ENCODE measurements around the gene ADORA3. TPM values are rescaled to one million over a fixed set of nuclear protein-coding genes. Genes with fewer than 3 reads are reported as not detected.

The ADORA3 gene
- total and polyA plus RNA-seq, 2 of the 8 experiments (the other 6 are each of a cell fraction or from before 2014, with no cell fraction given), result 0.03 TPM; not detected in 1

DNA sequence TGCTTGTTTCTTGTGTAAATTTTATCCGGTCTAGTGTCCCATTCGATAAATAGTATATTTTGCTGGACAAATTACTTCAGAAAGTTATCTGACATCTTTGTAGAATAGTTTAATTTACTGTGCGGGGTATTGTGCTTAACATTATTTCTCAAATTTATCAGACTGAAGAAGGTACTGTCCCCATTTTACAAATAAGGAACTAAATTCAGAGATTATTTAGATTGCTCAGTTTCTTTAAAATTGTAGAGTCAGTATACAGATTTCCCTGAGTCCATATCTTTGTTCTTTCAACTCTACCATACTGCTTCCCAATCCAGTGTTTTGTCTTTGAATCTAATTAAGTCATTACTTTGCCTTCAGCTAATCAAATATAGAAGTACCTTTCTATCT lies 47.8 kb downstream of the ADORA3 start:
- WGBS, 2 experiments (ENCODE audit: extremely low coverage in 1 of 2, insufficient coverage in 1 of 2, insufficient read length in 1 of 2, insufficient replicate concordance in 2 of 2, low coverage in 1 of 2, low lambda C conversion rate in 2 of 2, missing lambda C conversion rate in 1 of 2), result 92% methylated on average over 3 of the region's 3 CpGs; no CpG with 5 or more reads in 1 of the 2 experiments

More for the DNA sequence above, 47.8 kb downstream of the ADORA3 start:
- H3K9ac ChIP-seq (replicated peaks in 1 of 4; ENCODE audit: extremely low read depth in 1 of 4, low read depth in 3 of 4, low read length in 3 of 4), result no peak overlapping the region
- H4K5ac ChIP-seq (ENCODE audit: insufficient read length, low read depth, low read length), result no peak overlapping the region
- H2BK120ac ChIP-seq (replicated peaks; ENCODE audit: low read depth, low read length), result no peak overlapping the region
- H3K9me3 ChIP-seq (ENCODE audit: insufficient read depth in 2 of 2, low read depth in 1 of 2, low read length in 1 of 2), result no peaks in the 10 kb centered on the region
- FAIRE-seq (no peak), DNase-seq (ENCODE audit: low read depth in 1 of 2, low spot score in 2 of 2) (no peak)
- H3K56ac ChIP-seq (replicated peaks; ENCODE audit: insufficient read length, low read depth, low read length), result no peak overlapping the region
- no peak overlapping the region for H2BK5ac ChIP-seq (ENCODE audit: low read depth, low read length)
- no peaks in the 10 kb centered on the region for H3K27me3 ChIP-seq (replicated peaks in 1 of 4; ENCODE audit: control insufficient read depth in 3 of 4, extremely low read depth in 1 of 4, insufficient read depth in 3 of 4, low read length in 3 of 4)
- no peak overlapping the region for H3K23ac ChIP-seq (ENCODE audit: insufficient read length)
- peaks cover 0 to 6% of the 10 kb centered on the region in 2 experiments for H4K20me1 ChIP-seq (replicated peaks in 1 of 2; ENCODE audit: control insufficient read depth in 1 of 2, insufficient read depth in 2 of 2, low read length in 2 of 2)
- TF ChIP-seq POLR2AphosphoS5 (IDR thresholded peaks at IDR 0.05; ENCODE audit: low read depth, low read length) (no peak), SP2 (IDR thresholded peaks at IDR 0.05; ENCODE audit: low read length) (no peak), GTF2F1 (IDR thresholded peaks at IDR 0.05; ENCODE audit: borderline replicate concordance, low read depth, low read length) (no peak), TAF7 (optimal IDR thresholded peaks at IDR 0.05; ENCODE audit: borderline replicate concordance, low read depth, low read length) (no peak), SIN3A (conservative IDR thresholded peaks at IDR 0.05 in 1 of 2, IDR thresholded peaks at IDR 0.05 in 1 of 2; ENCODE audit: low read depth in 1 of 2, low read length in 2 of 2) (no peak), GABPA (IDR thresholded peaks at IDR 0.05; ENCODE audit: borderline replicate concordance, insufficient read depth, low read length) (no peak), CBX8 (IDR thresholded peaks at IDR 0.05; ENCODE audit: borderline replicate concordance, low read depth, low read length) (no peak), ASH2L (IDR thresholded peaks at IDR 0.05; ENCODE audit: low read length) (no peak), CHD1 (IDR thresholded peaks at IDR 0.05; ENCODE audit: low read depth, low read length) (no peak), FOSL1 (IDR thresholded peaks at IDR 0.05; ENCODE audit: insufficient read depth, low read depth, low read length) (no peak), BACH1 (IDR thresholded peaks at IDR 0.05; ENCODE audit: low read length) (no peak), JUND (IDR thresholded peaks at IDR 0.05; ENCODE audit: low read length) (no peak)
- H3K14ac ChIP-seq (ENCODE audit: insufficient read length), result no peak overlapping the region
- H3K4ac ChIP-seq (replicated peaks; ENCODE audit: insufficient read length, low read depth, low read length), result no peak overlapping the region
- no peak overlapping the region for H2BK20ac ChIP-seq (ENCODE audit: low read length)
- POLR2A ChIA-PET (ENCODE audit: partially characterized antibody), result no interaction called here
- H2AK5ac ChIP-seq (ENCODE audit: low read depth, low read length), result no peak overlapping the region
- H3K79me1 ChIP-seq (ENCODE audit: low read depth, low read length), result no peaks in the 10 kb centered on the region
- H3K27ac ChIP-seq (ENCODE audit: low read depth, low read length), result no peak overlapping the region
- no peak overlapping the region for H4K8ac ChIP-seq (ENCODE audit: extremely low read depth, insufficient read depth, low read length)
- no peaks in the 10 kb centered on the region for H3K23me2 ChIP-seq (ENCODE audit: low read depth, low read length)
- no peaks in the 10 kb centered on the region for H3K4me1 ChIP-seq (replicated peaks in 1 of 4; ENCODE audit: control insufficient read depth in 3 of 4, insufficient read depth in 4 of 4, low read length in 3 of 4)
- H3K36me3 ChIP-seq (ENCODE audit: control insufficient read depth in 2 of 4, insufficient read depth in 4 of 4, low read length in 3 of 4), result peaks cover 9 to 61% (median 37%) of the 10 kb centered on the region in 4 experiments; a peak in 7 of 8 replicates
- H3K4me2 ChIP-seq (ENCODE audit: insufficient read depth in 1 of 2, low read depth in 2 of 2, low read length in 2 of 2), result no peak overlapping the region
- no peak overlapping the region for H4K91ac ChIP-seq (replicated peaks; ENCODE audit: insufficient read length, low read length)
- no peak overlapping the region for H3K4me3 ChIP-seq (ENCODE audit: extremely low read depth in 1 of 4, insufficient read depth in 2 of 4, low read depth in 3 of 4, low read length in 4 of 4)
- H2BK12ac ChIP-seq (ENCODE audit: low read depth, low read length), result no peak overlapping the region
- H2AFZ ChIP-seq (ENCODE audit: low read length), result no peak overlapping the region
- no peak overlapping the region for H2BK15ac ChIP-seq (ENCODE audit: low read length)
- CTCF ChIA-PET (ENCODE audit: partially characterized antibody), result no interaction called here
- no peak overlapping the region for H3K18ac ChIP-seq (ENCODE audit: extremely low read depth, low read length)
- H3K79me2 ChIP-seq (ENCODE audit: control insufficient read depth in 1 of 2, insufficient read depth in 2 of 2, low read length in 2 of 2), result peaks cover 0 to 24% of the 10 kb centered on the region in 2 experiments; a peak in 2 of 4 replicates

All from H1 (cell line).